Stimulated activated CD4-positive, alpha-beta T cell treated with anti-CD3 and anti-CD28 coated beads, Interleukin-4, amount 100 ng/mL, for 48 hours (primary cell): Measurements from ENCODE around the gene WDR18.
"Not testable (repeated sequence)": the region's sequence is repeated elsewhere in the genome, so short reads cannot be mapped to it uniquely, and the experiment has no call there.

Source experiments
- DNase-seq, 2 donors: peaks; one replicate each; pipeline ENCODE4 v3.0.0-alpha.2; 2020; ENCODE audit warnings: low read depth in 2 of 2

Gene WDR18

DNA sequence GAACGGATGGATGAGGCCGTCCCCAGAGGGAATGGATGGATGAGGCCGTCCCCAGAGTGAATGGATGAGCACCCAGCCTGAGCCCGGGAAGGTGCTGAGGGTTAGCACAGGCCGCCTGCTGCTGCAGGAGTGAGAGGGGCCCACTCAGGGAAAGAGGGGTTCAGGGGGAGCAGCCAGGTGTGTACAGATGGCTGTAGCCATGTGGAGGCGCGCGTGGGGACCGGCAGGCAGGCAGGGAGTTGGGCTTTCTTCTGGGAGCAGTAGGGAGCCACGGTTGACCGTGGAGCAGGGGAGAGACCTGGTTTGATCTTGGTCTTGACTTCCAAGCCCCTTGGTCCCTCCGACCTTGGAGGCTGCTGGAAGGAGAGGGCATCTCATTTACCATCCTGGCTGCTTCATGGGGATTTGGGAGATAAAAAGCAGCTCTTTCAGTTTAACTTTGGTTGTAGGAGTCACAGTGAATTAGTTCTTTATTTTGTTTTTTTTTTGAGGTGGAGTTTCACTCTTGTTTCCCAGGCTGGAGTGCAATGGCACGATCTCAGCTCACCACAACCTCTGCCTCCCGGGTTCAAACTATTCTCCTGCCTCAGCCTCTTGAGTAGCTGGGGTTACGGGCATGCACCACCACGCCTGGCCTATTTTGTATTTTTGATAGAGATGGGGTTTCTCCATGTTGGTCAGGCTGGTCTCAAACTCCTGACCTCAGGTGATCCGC, 33.6 kb upstream of the WDR18 start:
- DNase-seq, result no peak

DNA sequence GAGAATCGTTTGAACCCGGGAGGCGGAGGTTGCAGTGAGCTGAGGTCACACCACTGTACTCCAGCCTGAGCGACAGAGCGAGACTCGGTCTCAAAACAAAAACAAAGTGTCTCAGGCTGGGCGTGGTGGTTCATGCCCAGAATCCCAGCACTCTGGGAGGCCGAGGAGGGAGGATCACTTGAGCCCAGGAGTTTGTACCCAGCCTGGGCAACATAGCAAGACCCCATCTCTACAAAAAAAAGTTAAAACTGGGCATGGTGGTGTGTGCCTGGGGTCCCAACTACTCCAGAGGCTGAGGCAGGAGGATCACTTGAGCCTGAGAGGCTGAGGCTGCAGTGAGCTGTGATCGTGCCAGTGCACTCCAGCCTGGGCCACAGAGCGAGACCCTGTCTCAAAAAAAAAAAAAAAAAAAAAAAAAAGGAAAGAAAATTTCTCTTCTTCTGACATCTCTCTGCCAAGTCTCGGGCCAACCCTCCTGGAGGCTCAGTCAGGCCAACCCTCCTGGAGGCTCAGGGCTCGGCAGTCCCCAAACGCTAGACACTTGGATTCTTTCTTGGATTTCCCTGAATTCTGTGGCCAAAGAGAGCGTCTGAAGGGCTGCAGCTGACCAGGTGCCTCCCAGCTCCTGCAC, 32.0 kb upstream of the WDR18 start:
- DNase-seq, result no peak

DNA sequence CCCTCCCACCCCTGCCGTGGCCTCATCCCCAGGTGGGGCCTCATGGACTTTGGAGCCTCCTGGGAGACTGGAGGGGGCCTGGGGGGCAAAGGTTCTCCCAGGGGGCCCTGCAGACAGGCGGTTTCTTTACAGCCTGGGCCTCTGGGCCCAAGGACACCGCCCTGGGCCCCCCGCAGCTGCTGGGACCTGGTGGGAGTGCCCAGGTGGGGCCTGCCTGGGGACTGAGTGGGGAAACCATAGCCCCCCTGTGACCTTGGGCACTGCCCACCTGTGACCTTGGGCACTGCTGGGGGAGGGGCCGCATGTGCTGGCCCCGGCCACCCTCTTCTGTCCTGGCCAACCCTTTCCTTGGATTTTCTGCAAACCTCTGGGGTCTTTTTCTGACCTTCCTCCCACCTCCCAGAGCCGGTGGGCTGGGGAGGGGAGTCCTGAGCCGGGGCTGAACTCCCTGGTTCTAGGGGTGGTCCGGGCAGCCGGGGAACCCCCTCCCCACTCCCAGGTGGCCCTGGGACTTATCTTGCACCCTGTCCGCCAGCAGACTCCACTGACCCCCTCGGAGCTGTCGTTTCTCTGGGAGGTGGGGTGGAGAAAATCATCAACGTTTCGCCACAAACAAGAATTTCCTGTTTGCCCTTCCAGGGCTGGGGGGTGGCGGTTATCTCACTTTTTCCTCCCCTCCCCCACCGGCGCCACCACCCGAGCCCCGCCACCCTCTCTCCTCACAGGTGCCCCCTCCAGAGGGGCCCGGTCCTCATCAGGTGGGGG, 31.3 kb upstream of the WDR18 start:
- no peak for DNase-seq

GRCh38 chr19:953445-954271, 30.5 kb upstream of the WDR18 start:
- DNase-seq, result no peak

- no peak for DNase-seq
Measured at GRCh38 chr19:954272-954671, 29.9 kb upstream of the WDR18 start.

- no peak for DNase-seq
Measured at GRCh38 chr19:954672-955494, 29.3 kb upstream of the WDR18 start.

- no peak for DNase-seq
Measured at GRCh38 chr19:955803-956765, 28.1 kb upstream of the WDR18 start.

- DNase-seq, result no peak
Measured at GRCh38 chr19:956766-957440, 27.2 kb upstream of the WDR18 start.

GRCh38 chr19:957578-957977, 26.6 kb upstream of the WDR18 start:
- not testable (repeated sequence) for DNase-seq

DNA sequence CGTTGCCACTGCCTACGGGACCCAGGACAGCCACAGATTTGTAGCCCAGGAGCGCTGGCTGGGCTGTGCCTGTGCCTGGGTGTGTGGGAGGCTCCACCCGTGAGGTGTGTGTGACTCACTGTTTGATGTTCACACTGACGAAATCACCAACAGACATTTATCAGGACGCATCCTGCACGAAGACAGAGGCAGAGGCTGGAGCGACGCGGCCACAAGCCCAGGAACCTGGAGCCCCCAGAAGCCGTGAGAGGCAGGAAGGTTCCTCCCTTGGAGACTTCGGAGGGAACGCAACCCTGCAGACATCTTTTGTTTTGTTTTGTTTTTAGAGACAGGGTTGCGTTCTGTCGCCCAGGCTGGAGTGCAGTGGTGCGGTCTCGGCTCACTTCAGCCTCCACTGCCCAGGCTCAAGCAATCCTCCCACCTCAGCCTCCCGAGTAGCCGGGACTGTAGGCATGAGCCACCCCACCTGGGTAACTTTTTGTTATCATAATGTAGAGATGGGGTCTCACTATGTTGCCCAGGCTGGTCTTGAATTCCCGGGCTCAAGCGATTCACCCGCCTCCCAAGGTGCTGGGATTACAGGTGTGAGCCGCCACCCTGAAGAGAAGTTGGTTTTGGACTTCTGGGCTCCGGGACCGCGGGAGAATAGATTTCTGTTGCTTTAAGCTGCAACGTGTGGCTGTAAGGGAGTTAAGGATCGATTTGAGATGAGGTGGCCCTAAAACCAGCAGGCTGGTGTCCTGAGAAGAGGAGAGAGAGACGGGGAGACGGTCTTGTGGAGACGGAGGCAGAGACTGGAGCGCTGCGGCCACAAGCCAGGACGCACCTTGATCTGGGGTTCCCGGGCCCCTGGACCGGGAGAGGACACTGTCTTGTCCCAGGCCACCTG, 24.9 kb upstream of the WDR18 start:
- DNase-seq, result peak; percentile 37 to 40

DNA sequence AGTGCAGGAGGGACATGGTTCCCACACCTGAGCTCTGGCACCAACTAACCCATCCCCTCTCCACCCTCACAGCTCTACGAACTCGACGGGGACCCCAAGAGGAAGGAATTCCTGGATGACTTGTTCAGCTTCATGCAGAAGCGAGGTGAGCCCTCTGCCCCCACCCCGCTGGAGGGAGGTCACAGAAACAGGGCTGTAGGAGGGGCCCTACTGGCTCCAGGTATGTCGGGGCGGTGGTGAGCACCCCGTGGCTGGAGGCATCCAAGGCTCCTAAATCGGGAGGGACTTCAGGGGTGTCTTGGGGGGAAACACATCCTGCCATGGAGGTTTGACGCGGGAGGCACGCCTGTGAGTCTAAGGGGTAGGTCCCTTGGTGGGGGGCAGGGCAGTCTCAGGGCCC, 24.1 kb upstream of the WDR18 start:
- DNase-seq, result no peak

GRCh38 chr19:960601-960938, 23.6 kb upstream of the WDR18 start:
- DNase-seq, result no peak

- DNase-seq, result no peak
Measured at GRCh38 chr19:961866-962620, 22.1 kb upstream of the WDR18 start.

DNA sequence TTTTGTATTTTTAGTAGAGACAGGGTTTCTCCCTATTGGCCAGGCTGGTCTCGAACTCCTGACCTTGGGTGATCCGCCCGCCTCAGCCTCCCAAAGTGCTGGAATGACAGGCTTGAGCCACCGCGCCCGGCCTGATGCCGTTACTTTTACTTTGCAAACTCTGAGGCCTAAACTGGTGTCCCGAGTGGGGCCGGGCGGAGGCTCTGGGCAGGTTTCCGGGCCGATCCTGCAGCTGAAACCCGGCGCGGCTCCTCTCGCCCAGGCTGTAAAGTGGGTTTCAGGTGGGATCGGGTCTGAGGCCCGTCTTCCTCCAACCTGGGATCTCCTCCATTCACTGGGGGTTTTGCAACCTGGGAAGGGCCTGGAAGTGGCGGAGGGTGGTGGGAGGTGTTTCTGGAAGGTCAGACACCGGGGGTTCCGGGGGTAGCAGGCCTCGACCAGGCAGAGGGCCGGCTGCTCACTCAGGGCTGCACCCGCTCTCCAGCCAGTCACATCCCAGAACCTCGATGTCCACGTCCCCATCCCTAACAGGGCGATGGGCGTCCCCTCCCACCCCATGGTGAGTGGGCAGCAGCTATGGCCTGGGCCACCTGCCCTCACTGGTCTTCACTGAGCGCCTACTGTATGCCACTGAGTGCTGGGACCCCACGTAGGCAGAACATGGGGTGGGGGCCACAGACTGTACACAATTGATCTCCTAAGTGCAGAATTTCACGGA, 21.3 kb upstream of the WDR18 start:
- DNase-seq, result no peak

- no peak for DNase-seq
Measured at GRCh38 chr19:963486-963951, 20.6 kb upstream of the WDR18 start.

DNA sequence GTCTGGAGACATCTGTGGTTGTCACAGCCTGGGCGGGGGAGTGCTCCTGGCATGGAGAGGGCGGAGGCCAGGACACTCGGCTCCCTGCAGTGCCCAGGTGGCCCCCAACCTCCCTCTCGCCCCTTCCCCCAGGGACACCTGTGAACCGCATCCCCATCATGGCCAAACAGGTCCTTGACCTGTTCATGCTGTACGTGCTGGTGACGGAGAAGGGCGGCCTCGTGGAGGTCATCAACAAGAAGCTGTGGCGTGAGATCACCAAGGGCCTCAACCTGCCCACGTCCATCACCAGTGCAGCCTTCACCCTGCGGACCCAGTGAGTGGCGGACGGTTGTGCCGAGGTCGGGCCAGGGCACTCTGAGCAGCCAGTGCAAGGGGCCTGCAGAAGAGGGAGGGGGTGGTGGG, 20.0 kb upstream of the WDR18 start:
- no peak for DNase-seq
